ENCODE data around the gene TANK. TPM values are rescaled to one million over a fixed set of nuclear protein-coding genes. Genes with fewer than 3 reads are reported as not detected.

TANK gene
- polyA plus RNA-seq, 3 donors = 72.7 to 91.7 (median 73.5) TPM

DNA sequence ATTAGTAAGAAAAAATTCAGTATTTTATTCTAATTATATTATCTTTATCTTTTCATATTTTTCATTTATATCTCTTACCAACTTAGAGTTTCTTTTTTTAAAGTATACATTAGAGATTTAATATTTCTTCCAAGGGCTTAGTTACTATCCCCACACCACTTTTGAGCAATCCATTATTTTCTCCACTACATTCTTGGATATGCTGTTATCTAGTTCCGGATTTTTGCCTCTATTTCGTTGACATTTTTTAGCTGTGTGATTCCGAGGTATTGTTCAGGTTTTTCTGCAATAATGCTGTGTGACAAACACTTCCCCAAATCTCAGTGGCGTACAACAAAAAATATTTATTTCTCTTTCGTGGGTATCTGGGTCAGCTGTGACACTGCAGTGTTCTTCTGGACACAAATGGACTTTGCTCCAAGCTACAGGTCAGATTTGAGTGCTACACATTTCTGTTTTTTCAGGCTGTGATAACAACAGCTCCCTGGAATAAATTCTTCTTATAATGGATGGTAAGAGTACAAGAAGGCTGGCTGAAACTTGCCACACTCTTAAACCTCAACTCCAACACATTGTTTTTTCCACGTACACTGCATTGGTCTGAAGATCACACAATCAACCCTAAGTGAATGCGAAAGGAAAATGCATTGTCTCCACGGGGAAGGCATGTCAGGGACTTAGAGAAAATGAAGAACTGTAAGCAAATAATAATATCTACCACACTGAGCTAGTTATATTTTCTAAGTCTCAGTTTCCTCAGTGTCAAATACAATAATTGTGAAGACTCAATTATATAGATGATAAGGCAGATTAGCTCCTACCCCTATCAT, 97.1 kb downstream of the TANK start:
- Mint-ChIP-seq H3K27me3 (ENCODE audit: low read depth in 3 of 3) (peaks cover 0 to 8% (median 3%) of the 10 kb centered on the region in 3 donors), H3K4me1 (no peaks in the 10 kb centered on the region), H3K9me3 (no peaks in the 10 kb centered on the region), H3K36me3 (peaks cover 0 to 2% of the 10 kb centered on the region in 2 donors), H3K27ac (no peak overlapping the region), H3K4me3 (no peak overlapping the region)
- no peaks in the 10 kb centered on the region for H3K9me3 ChIP-seq (replicated peaks in 1 of 2; ENCODE audit: control insufficient read depth in 1 of 2, insufficient read depth in 1 of 2, low read length in 2 of 2)
- no peaks in the 10 kb centered on the region for H4K20me1 ChIP-seq (ENCODE audit: insufficient read depth, low read length)
- H3K4me3 ChIP-seq (replicated peaks in 1 of 3; ENCODE audit: low read depth in 2 of 3, low read length in 3 of 3) = no peak overlapping the region
- H3K9ac ChIP-seq (ENCODE audit: insufficient read depth, low read length, poor library complexity, severe bottlenecking) = no peak overlapping the region
- no peak for DNase-seq
- no peaks in the 10 kb centered on the region for H3K4me1 ChIP-seq (ENCODE audit: control insufficient read depth in 1 of 2, insufficient read depth in 2 of 2, low read length in 2 of 2)
- H3K27me3 ChIP-seq (ENCODE audit: control insufficient read depth in 2 of 2, insufficient read depth in 2 of 2, low read length in 2 of 2) = peaks cover 0 to 9% of the 10 kb centered on the region in 2 donors
- no peaks in the 10 kb centered on the region for H3K79me2 ChIP-seq (ENCODE audit: insufficient read depth, low read length)
- H2AFZ ChIP-seq (ENCODE audit: insufficient read depth, low read depth, low read length, poor library complexity, severe bottlenecking) = no peak overlapping the region
- WGBS (ENCODE audit: insufficient coverage) = 93% methylated on average over 3 of the region's 8 CpGs
- H3K27ac ChIP-seq (ENCODE audit: low read depth in 1 of 2, low read length in 2 of 2) = no peak overlapping the region
- H3K4me2 ChIP-seq (replicated peaks; ENCODE audit: extremely low read depth, low read length, poor library complexity, severe bottlenecking) = no peak overlapping the region
- no peaks in the 10 kb centered on the region for H3K36me3 ChIP-seq (replicated peaks in 1 of 2; ENCODE audit: control insufficient read depth in 1 of 2, insufficient read depth in 2 of 2, low read length in 2 of 2)
- TF ChIP-seq, protein P1, sequence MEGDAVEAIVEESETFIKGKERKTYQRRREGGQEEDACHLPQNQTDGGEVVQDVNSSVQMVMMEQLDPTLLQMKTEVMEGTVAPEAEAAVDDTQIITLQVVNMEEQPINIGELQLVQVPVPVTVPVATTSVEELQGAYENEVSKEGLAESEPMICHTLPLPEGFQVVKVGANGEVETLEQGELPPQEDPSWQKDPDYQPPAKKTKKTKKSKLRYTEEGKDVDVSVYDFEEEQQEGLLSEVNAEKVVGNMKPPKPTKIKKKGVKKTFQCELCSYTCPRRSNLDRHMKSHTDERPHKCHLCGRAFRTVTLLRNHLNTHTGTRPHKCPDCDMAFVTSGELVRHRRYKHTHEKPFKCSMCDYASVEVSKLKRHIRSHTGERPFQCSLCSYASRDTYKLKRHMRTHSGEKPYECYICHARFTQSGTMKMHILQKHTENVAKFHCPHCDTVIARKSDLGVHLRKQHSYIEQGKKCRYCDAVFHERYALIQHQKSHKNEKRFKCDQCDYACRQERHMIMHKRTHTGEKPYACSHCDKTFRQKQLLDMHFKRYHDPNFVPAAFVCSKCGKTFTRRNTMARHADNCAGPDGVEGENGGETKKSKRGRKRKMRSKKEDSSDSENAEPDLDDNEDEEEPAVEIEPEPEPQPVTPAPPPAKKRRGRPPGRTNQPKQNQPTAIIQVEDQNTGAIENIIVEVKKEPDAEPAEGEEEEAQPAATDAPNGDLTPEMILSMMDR (IDR thresholded peaks at IDR 0.05) = no peak
- intact Hi-C loops (cut with micrococcal nuclease) = no loop called here

DNA sequence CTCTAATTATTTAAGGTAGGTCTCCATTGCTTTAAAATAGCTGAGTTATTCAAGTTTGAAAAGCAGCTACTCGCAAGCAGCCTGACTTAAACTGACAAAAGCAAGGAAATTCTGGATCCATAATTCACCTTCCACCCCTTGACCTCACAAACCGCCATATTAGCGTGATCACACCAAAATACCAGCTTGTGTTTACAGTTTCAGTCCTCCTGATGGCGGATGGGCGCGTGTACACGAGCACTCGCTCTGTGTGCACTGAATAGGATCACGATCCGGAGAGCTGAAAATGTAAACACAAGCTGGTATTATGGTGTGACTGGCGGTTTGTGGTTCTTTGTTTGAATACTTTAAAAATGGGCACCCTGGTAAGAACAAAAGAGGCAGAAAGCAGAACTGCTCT, 105.6 kb downstream of the TANK start:
- no peak overlapping the region for H3K4me3 ChIP-seq (replicated peaks in 1 of 3; ENCODE audit: low read depth in 2 of 3, low read length in 3 of 3)
- H3K4me1 Mint-ChIP-seq = no peaks in the 10 kb centered on the region
- no peaks in the 10 kb centered on the region for H4K20me1 ChIP-seq (ENCODE audit: insufficient read depth, low read length)
- H3K27ac Mint-ChIP-seq = no peak overlapping the region
- no peak overlapping the region for H3K4me2 ChIP-seq (replicated peaks; ENCODE audit: extremely low read depth, low read length, poor library complexity, severe bottlenecking)
- no peaks in the 10 kb centered on the region for H3K9me3 ChIP-seq (replicated peaks in 1 of 2; ENCODE audit: control insufficient read depth in 1 of 2, insufficient read depth in 1 of 2, low read length in 2 of 2)
- DNase-seq = no peak
- no peaks in the 10 kb centered on the region for H3K36me3 Mint-ChIP-seq
- peaks cover 0 to 4% (median 2%) of the 10 kb centered on the region in 3 donors for H3K27me3 Mint-ChIP-seq (ENCODE audit: low read depth in 3 of 3)
- intact Hi-C loops (cut with micrococcal nuclease) = no loop called here
- TF ChIP-seq, protein P1 (IDR thresholded peaks at IDR 0.05) = no peak
- no peak overlapping the region for H2AFZ ChIP-seq (ENCODE audit: insufficient read depth, low read depth, low read length, poor library complexity, severe bottlenecking)
- no peaks in the 10 kb centered on the region for H3K36me3 ChIP-seq (replicated peaks in 1 of 2; ENCODE audit: control insufficient read depth in 1 of 2, insufficient read depth in 2 of 2, low read length in 2 of 2)
- no peak overlapping the region for H3K4me3 Mint-ChIP-seq
- no peaks in the 10 kb centered on the region for H3K79me2 ChIP-seq (ENCODE audit: insufficient read depth, low read length)
- WGBS (ENCODE audit: insufficient coverage) = 96% methylated on average over 8 of the region's 11 CpGs
- H3K9me3 Mint-ChIP-seq = peaks cover 0 to 5% (median 0%) of the 10 kb centered on the region in 7 donors
- H3K4me1 ChIP-seq (ENCODE audit: control insufficient read depth in 1 of 2, insufficient read depth in 2 of 2, low read length in 2 of 2) = no peaks in the 10 kb centered on the region
- H3K27me3 ChIP-seq (ENCODE audit: control insufficient read depth in 2 of 2, insufficient read depth in 2 of 2, low read length in 2 of 2) = no peaks in the 10 kb centered on the region
- no peak overlapping the region for H3K9ac ChIP-seq (ENCODE audit: insufficient read depth, low read length, poor library complexity, severe bottlenecking)
- no peak overlapping the region for H3K27ac ChIP-seq (ENCODE audit: low read depth in 1 of 2, low read length in 2 of 2)

Measured in CD14-positive monocyte (primary cell).